H4 (cell line): ENCODE results near the gene MAN1B1. TPM values are rescaled to one million over a fixed set of nuclear protein-coding genes. Genes with fewer than 3 reads are reported as not detected.

ENCODE experiments used
- DNase-seq: peaks from one replicate; pipeline ENCODE4 v3.0.0-alpha.2; 2015; ENCODE audit warnings: low spot score
- total RNA-seq: library from RNA; depleted of rRNA; stranded (reverse); fragments of >200 nt; shearing (Covaris generic); gene quantifications from 2 replicates; pipeline ENCODE4 v1.2.3, GENCODE V29; 2014

The MAN1B1 gene
- total RNA-seq, 1 experiment from 2014 or later = 38.6 TPM

GRCh38 chr9:137084526-137084925 lies 2.3 kb upstream of the MAN1B1 start:
- DNase-seq = no peak

- no peak for DNase-seq
These were observed 760 bp upstream of the MAN1B1 start for GRCh38 chr9:137085920-137086530.

GRCh38 chr9:137087409-137087925 lies 682 bp downstream of the MAN1B1 start:
- DNase-seq = no peak

GRCh38 chr9:137088121-137088520 lies 1.3 kb downstream of the MAN1B1 start:
- DNase-seq = no peak

GRCh38 chr9:137089232-137089947 lies 2.6 kb downstream of the MAN1B1 start:
- no peak for DNase-seq

GRCh38 chr9:137095664-137096517 lies 9.1 kb downstream of the MAN1B1 start:
- no peak for DNase-seq

- no peak for DNase-seq
These were observed 10.2 kb downstream of the MAN1B1 start for GRCh38 chr9:137096785-137097546.

GRCh38 chr9:137097761-137098462 lies 11.1 kb downstream of the MAN1B1 start:
- no peak for DNase-seq

GRCh38 chr9:137099231-137099630 lies 12.4 kb downstream of the MAN1B1 start:
- DNase-seq = no peak

- no peak for DNase-seq
These were observed 16.6 kb downstream of the MAN1B1 start for GRCh38 chr9:137103206-137103999.

GRCh38 chr9:137105814-137106661 lies 19.3 kb downstream of the MAN1B1 start:
- no peak for DNase-seq

GRCh38 chr9:137106662-137107250 lies 20.0 kb downstream of the MAN1B1 start:
- DNase-seq = no peak

GRCh38 chr9:137107312-137107921 lies 20.6 kb downstream of the MAN1B1 start:
- DNase-seq = no peak

- DNase-seq = no peak
These were observed 21.2 kb downstream of the MAN1B1 start for GRCh38 chr9:137107982-137108381.

- DNase-seq = no peak
These were observed 21.9 kb downstream of the MAN1B1 start for GRCh38 chr9:137108608-137109249.

GRCh38 chr9:137109250-137110146 lies 22.7 kb downstream of the MAN1B1 start:
- no peak for DNase-seq
